Measurements from ENCODE around the gene HGFAC. TPM values are rescaled to one million over a fixed set of nuclear protein-coding genes. Genes with fewer than 3 reads are reported as not detected.

Gene HGFAC
- total RNA-seq, 1 donor from 2014 or later: not detected

- Histone ChIP-seq H3K79me2 (ENCODE audit: low read depth) (no peaks in the 10 kb centered on the region), H3K4me1 (no peaks in the 10 kb centered on the region), H4K20me1 (ENCODE audit: low read depth) (no peaks in the 10 kb centered on the region), H3K9me3 (ENCODE audit: low read depth) (no peaks in the 10 kb centered on the region), H3F3A (ENCODE audit: low read depth) (no peaks in the 10 kb centered on the region), H3K27me3 (no peaks in the 10 kb centered on the region), H3K4me3 (no peak overlapping the region), H2AFZ (replicated peaks) (no peak overlapping the region), H3K27ac (no peak overlapping the region), H3K9ac (no peak overlapping the region), H3K4me2 (no peak overlapping the region), H3K36me3 (no peaks in the 10 kb centered on the region)
- Mint-ChIP-seq H3K36me3 (no peaks in the 10 kb centered on the region), H3K9me3 (no peaks in the 10 kb centered on the region), H3K4me3 (no peak overlapping the region), H3K27me3 (ENCODE audit: insufficient read depth, low read depth) (peaks cover 7% of the 10 kb centered on the region), H3K27ac (no peak overlapping the region), H3K4me1 (peaks cover 4% of the 10 kb centered on the region)
- TF ChIP-seq EZH2 (IDR thresholded peaks at IDR 0.05): no peak
- TF ChIP-seq CTCF (IDR thresholded peaks at IDR 0.05): no peak
- no peak for TF ChIP-seq EZH2phosphoT487 (IDR thresholded peaks at IDR 0.05)
- DNase-seq (ENCODE audit: low spot score): no peak
These were observed 5.9 kb downstream of the HGFAC start for GRCh38 chr4:3447431-3448395.

GRCh38 chr4:3449047-3449573 lies 7.3 kb downstream of the HGFAC start:
- H3K36me3 Mint-ChIP-seq: peaks cover 2% of the 10 kb centered on the region
- H3K36me3 ChIP-seq: no peaks in the 10 kb centered on the region
- H3F3A ChIP-seq (ENCODE audit: low read depth): no peaks in the 10 kb centered on the region
- no peak overlapping the region for H3K27ac ChIP-seq
- peaks cover 13% of the 10 kb centered on the region for H3K27me3 Mint-ChIP-seq (ENCODE audit: insufficient read depth, low read depth)
- H3K27ac Mint-ChIP-seq: no peak overlapping the region
- H3K4me3 ChIP-seq: no peak overlapping the region
- H4K20me1 ChIP-seq (ENCODE audit: low read depth): no peaks in the 10 kb centered on the region
- no peak overlapping the region for H3K9ac ChIP-seq
- no peaks in the 10 kb centered on the region for H3K79me2 ChIP-seq (ENCODE audit: low read depth)
- H3K4me2 ChIP-seq: no peak overlapping the region
- TF ChIP-seq CTCF (IDR thresholded peaks at IDR 0.05) (no peak), EZH2 (IDR thresholded peaks at IDR 0.05) (no peak), EZH2phosphoT487 (IDR thresholded peaks at IDR 0.05) (no peak)
- DNase-seq (ENCODE audit: low spot score): no peak
- no peak overlapping the region for H2AFZ ChIP-seq (replicated peaks)
- no peaks in the 10 kb centered on the region for H3K9me3 ChIP-seq (ENCODE audit: low read depth)
- H3K4me3 Mint-ChIP-seq: no peak overlapping the region
- H3K4me1 ChIP-seq: no peaks in the 10 kb centered on the region
- no peaks in the 10 kb centered on the region for H3K27me3 ChIP-seq
- peaks cover 4% of the 10 kb centered on the region for H3K4me1 Mint-ChIP-seq
- peaks cover 6% of the 10 kb centered on the region for H3K9me3 Mint-ChIP-seq

GRCh38 chr4:3449574-3450534 lies 8.1 kb downstream of the HGFAC start:
- H3K9ac ChIP-seq: no peak overlapping the region
- no peak overlapping the region for H2AFZ ChIP-seq (replicated peaks)
- peaks cover 4% of the 10 kb centered on the region for H3K4me1 Mint-ChIP-seq
- H3K79me2 ChIP-seq (ENCODE audit: low read depth): no peaks in the 10 kb centered on the region
- no peak overlapping the region for H3K4me3 Mint-ChIP-seq
- no peaks in the 10 kb centered on the region for H3F3A ChIP-seq (ENCODE audit: low read depth)
- H3K36me3 ChIP-seq: no peaks in the 10 kb centered on the region
- no peaks in the 10 kb centered on the region for H3K4me1 ChIP-seq
- H3K4me3 ChIP-seq: no peak overlapping the region
- H3K9me3 Mint-ChIP-seq: peaks cover 6% of the 10 kb centered on the region
- H3K27ac ChIP-seq: no peak overlapping the region
- TF ChIP-seq EZH2phosphoT487 (IDR thresholded peaks at IDR 0.05): no peak
- no peak for TF ChIP-seq EZH2 (IDR thresholded peaks at IDR 0.05)
- TF ChIP-seq CTCF (IDR thresholded peaks at IDR 0.05): no peak
- H3K27me3 ChIP-seq: no peaks in the 10 kb centered on the region
- H4K20me1 ChIP-seq (ENCODE audit: low read depth): no peaks in the 10 kb centered on the region
- H3K27ac Mint-ChIP-seq: no peak overlapping the region
- DNase-seq (ENCODE audit: low spot score): no peak
- peaks cover 2% of the 10 kb centered on the region for H3K36me3 Mint-ChIP-seq
- no peak overlapping the region for H3K4me2 ChIP-seq
- peaks cover 13% of the 10 kb centered on the region for H3K27me3 Mint-ChIP-seq (ENCODE audit: insufficient read depth, low read depth)
- no peaks in the 10 kb centered on the region for H3K9me3 ChIP-seq (ENCODE audit: low read depth)
